HepG2 (cell line): ENCODE data around the gene DAZAP1. TPM values are rescaled to one million over a fixed set of nuclear protein-coding genes. Genes with fewer than 3 reads are reported as not detected.

Experiments
- BHLHE40 ChIP-seq: IDR thresholded peaks from 2 replicates; pipeline ENCODE4 v1.6.1; 2011; ENCODE audit warnings: low read length, improper control_type of control experiment
- DMAP1 ChIP-seq: IDR thresholded peaks from 2 replicates; pipeline ENCODE4 v1.6.1; 2016
- ELF3 ChIP-seq: IDR thresholded peaks from 2 replicates; pipeline ENCODE4 v1.6.1; 2016; ENCODE audit warnings: missing genetic modification reagents, missing compliant biosample characterization
- HOXD1 ChIP-seq: sonication (generic); formaldehyde crosslinking; IDR thresholded peaks from 2 replicates; pipeline ENCODE4 v1.5.0; 2020; ENCODE audit warnings: missing genetic modification reagents
- MAFK ChIP-seq, 2 experiments: IDR thresholded peaks in 1 of 2; conservative IDR thresholded peaks in 1 of 2; 2 replicates each; pipeline ENCODE4 v1.6.1; 2011; ENCODE audit warnings: improper control_type of control experiment in 2 of 2, low read length in 2 of 2
- MXD4 ChIP-seq: IDR thresholded peaks from 2 replicates; pipeline ENCODE4 v1.6.1; 2016; ENCODE audit warnings: mild to moderate bottlenecking, missing biosample characterization, missing genetic modification reagents
- NPAS2 ChIP-seq: sonication (generic); formaldehyde crosslinking; IDR thresholded peaks from 2 replicates; pipeline ENCODE4 v1.8.0; 2022; ENCODE audit warnings: mild to moderate bottlenecking, missing genetic modification reagents, borderline replicate concordance
- SOX6 ChIP-seq, 2 experiments: fragments of 450-650 bp in 1 of 2; sonication (generic) in 1 of 2; formaldehyde crosslinking in 1 of 2; IDR thresholded peaks; 2 replicates each; pipeline versions ENCODE4 v1.4.0 to v1.6.1; 2017 to 2020; ENCODE audit warnings: antibody characterized with exemption in 1 of 2, mild to moderate bottlenecking in 1 of 2, missing genetic modification reagents in 1 of 2
- SP2 ChIP-seq: sonication (generic); formaldehyde crosslinking; IDR thresholded peaks from 2 replicates; pipeline ENCODE4 v1.5.1; 2020; ENCODE audit warnings: mild to moderate bottlenecking, missing genetic modification reagents
- YY1 ChIP-seq: IDR thresholded peaks from 2 replicates; pipeline ENCODE4 v1.6.1; 2011; ENCODE audit warnings: low read length, low read depth, moderate library complexity, mild to moderate bottlenecking; ENCODE audit not compliant: insufficient read depth, insufficient replicate concordance
- ZFP90 ChIP-seq: sonication (generic); formaldehyde crosslinking; IDR thresholded peaks from 2 replicates; pipeline ENCODE4 v1.8.0; 2022; ENCODE audit warnings: missing genetic modification reagents, mild to moderate bottlenecking, inconsistent platforms, borderline replicate concordance
- ZFY ChIP-seq: sonication (generic); formaldehyde crosslinking; IDR thresholded peaks from 2 replicates; pipeline ENCODE4 v1.4.0; 2020; ENCODE audit warnings: missing genetic modification reagents
- ZNF430 ChIP-seq: sonication (generic); formaldehyde crosslinking; IDR thresholded peaks from 2 replicates; pipeline ENCODE4 v1.9.0; 2021; ENCODE audit warnings: mild to moderate bottlenecking, missing genetic modification reagents
- ZNF883 ChIP-seq: sonication (generic); formaldehyde crosslinking; IDR thresholded peaks from 2 replicates; pipeline ENCODE4 v1.5.1; 2020; ENCODE audit warnings: mild to moderate bottlenecking, missing genetic modification reagents; ENCODE audit errors: not compliant biosample characterization
- polyA plus RNA-seq, 8 experiments: library from polyadenylated mRNA; depleted of rRNA in 3 of 8; stranded (reverse) in 7 of 8; unstranded in 1 of 8; fragments of >200 nt; fragmentation: Illumina TruSeq in 4 of 8; extraction: Trizol in 4 of 8; gene quantifications; 2 replicates each; pipeline versions ENCODE4 v1.2.1 to v1.2.3, GENCODE V29; 2011 to 2016; ENCODE audit warnings: low read depth in 4 of 8, missing spikeins in 1 of 8, mixed read lengths in 1 of 8; ENCODE audit not compliant: insufficient read depth in 1 of 8
- total RNA-seq, 5 experiments: library from RNA; depleted of rRNA; stranded (reverse); fragments of >200 nt; fragmentation: Illumina TruSeq; extraction: Trizol; gene quantifications; 2 replicates each; pipeline ENCODE4 v1.2.3, GENCODE V29; 2016; ENCODE audit warnings: low read depth in 1 of 5
- TF ChIP-seq, protein P1 (sequence below): sonication (generic); formaldehyde crosslinking; IDR thresholded peaks from 2 replicates; pipeline ENCODE4 v1.8.0; 2022; ENCODE audit warnings: mild to moderate bottlenecking, missing genetic modification reagents; ENCODE audit not compliant: insufficient replicate concordance
- TF ChIP-seq, protein P2 (sequence below): sonication (generic); formaldehyde crosslinking; IDR thresholded peaks from 2 replicates; pipeline ENCODE4 v1.4.0; 2020; ENCODE audit warnings: mild to moderate bottlenecking, missing genetic modification reagents
- TF ChIP-seq, protein P3 (sequence below): IDR thresholded peaks from 2 replicates; pipeline ENCODE4 v1.6.1; 2012; ENCODE audit warnings: inconsistent platforms
- TF ChIP-seq, protein P4 (sequence below): sonication (generic); formaldehyde crosslinking; IDR thresholded peaks from 2 replicates; pipeline ENCODE4 v1.9.0; 2022; ENCODE audit warnings: missing genetic modification reagents, mild to moderate bottlenecking, borderline replicate concordance
- TF ChIP-seq, protein P5 (sequence below), 2 experiments: sonication (generic) in 1 of 2; formaldehyde crosslinking in 1 of 2; IDR thresholded peaks; 2 replicates each; pipeline versions ENCODE4 v1.4.0 to v1.6.1; 2018 to 2020; ENCODE audit warnings: missing genetic modification reagents in 2 of 2, borderline replicate concordance in 1 of 2, low read depth in 1 of 2, mild to moderate bottlenecking in 1 of 2, missing biosample characterization in 1 of 2

DAZAP1 gene
- total and polyA plus RNA-seq, 2 of the 13 experiments (the other 11 are each of a cell fraction or from before 2014, with no cell fraction given): 63.3 to 79.2 TPM

DNA sequence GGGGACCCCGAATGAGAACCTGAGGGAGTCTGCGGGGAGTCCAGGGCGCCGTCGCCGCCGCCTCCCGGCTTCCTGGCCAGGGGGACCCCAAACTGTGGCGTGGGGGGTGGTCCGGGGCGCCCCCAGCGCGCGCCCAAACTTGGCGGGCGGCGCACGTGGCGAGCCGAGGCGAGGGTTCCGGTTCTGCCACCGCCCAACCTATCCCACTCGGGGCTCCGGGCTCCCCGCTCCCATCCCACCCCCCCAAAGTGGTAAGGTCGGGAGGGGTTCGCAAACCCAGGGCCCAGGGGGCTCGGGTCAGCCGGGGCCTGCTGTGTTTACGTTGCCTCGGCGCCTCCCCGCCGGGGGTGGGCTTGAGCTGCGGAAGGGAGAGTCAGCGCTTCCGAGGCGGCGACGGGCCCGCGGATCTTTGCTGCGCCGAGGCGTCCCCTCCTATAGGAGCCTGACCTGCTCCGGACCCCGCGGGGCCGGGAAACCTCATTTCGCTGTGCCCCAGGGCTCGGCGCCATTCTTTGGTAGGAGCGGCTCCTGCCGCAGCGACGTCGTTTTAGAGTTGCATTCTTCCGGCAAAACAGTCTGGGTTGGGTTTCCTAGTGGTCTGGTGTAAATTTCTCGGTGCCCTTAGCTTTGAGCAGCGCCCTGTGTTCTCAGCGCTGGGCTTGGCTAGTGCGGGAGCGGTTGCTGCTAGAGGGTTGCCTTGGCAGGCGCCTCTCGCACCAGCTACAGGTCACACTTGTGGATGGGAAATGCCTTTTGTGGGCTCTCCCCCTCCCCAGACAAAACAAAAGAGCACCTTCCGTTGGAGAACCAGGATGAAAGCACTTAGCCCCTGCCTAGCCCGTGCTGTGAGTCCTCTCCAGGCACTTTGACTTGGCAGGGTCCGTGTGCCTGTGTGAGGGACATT, 1.2 kb downstream of the DAZAP1 start (continued):
- TF ChIP-seq, protein P1, sequence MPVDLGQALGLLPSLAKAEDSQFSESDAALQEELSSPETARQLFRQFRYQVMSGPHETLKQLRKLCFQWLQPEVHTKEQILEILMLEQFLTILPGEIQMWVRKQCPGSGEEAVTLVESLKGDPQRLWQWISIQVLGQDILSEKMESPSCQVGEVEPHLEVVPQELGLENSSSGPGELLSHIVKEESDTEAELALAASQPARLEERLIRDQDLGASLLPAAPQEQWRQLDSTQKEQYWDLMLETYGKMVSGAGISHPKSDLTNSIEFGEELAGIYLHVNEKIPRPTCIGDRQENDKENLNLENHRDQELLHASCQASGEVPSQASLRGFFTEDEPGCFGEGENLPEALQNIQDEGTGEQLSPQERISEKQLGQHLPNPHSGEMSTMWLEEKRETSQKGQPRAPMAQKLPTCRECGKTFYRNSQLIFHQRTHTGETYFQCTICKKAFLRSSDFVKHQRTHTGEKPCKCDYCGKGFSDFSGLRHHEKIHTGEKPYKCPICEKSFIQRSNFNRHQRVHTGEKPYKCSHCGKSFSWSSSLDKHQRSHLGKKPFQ (CRISPR knock-in tag): peak; percentile 26
- TF ChIP-seq YY1: peak; percentile 55
- TF ChIP-seq SOX6 (IDR thresholded peaks at IDR 0.05): no peak
- peak; percentile 12; the same call in 1 of the 2 replicates for TF ChIP-seq SOX6 (CRISPR knock-in tag; IDR thresholded peaks at IDR 0.05)
- 0 out of 2 replicates have a peak, but pooled peaks have one; percentile 42 for TF ChIP-seq MXD4 (CRISPR knock-in tag)
- TF ChIP-seq ZFP90 (CRISPR knock-in tag): no peak
- TF ChIP-seq ELF3: no peak
- no peak for TF ChIP-seq SP2 (CRISPR knock-in tag)
- TF ChIP-seq NPAS2 (CRISPR knock-in tag): peak; percentile 43; the same call in 1 of the 2 replicates
- peak; percentile 30 for TF ChIP-seq ZNF883
- TF ChIP-seq BHLHE40: no peak
- no peak for TF ChIP-seq MAFK (conservative IDR thresholded peaks at IDR 0.05 in 1 of 2, IDR thresholded peaks at IDR 0.05 in 1 of 2; ENCODE audit: low read length in 2 of 2)
- TF ChIP-seq, protein P2, sequence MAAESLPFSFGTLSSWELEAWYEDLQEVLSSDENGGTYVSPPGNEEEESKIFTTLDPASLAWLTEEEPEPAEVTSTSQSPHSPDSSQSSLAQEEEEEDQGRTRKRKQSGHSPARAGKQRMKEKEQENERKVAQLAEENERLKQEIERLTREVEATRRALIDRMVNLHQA (CRISPR knock-in tag): no peak
- TF ChIP-seq ZFY (CRISPR knock-in tag): peak; percentile 50
- peak; percentile 70; the same call in 1 of the 2 replicates for TF ChIP-seq ZNF430 (CRISPR knock-in tag)
- TF ChIP-seq HOXD1 (CRISPR knock-in tag): peak; percentile 26; the same call in 1 of the 2 replicates
- TF ChIP-seq, protein P3, sequence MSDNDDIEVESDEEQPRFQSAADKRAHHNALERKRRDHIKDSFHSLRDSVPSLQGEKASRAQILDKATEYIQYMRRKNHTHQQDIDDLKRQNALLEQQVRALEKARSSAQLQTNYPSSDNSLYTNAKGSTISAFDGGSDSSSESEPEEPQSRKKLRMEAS: peak; percentile 68
- peak; percentile 48; the same call in 1 of the 2 replicates for TF ChIP-seq DMAP1 (CRISPR knock-in tag)
- TF ChIP-seq, protein P4, sequence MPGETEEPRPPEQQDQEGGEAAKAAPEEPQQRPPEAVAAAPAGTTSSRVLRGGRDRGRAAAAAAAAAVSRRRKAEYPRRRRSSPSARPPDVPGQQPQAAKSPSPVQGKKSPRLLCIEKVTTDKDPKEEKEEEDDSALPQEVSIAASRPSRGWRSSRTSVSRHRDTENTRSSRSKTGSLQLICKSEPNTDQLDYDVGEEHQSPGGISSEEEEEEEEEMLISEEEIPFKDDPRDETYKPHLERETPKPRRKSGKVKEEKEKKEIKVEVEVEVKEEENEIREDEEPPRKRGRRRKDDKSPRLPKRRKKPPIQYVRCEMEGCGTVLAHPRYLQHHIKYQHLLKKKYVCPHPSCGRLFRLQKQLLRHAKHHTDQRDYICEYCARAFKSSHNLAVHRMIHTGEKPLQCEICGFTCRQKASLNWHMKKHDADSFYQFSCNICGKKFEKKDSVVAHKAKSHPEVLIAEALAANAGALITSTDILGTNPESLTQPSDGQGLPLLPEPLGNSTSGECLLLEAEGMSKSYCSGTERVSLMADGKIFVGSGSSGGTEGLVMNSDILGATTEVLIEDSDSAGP (CRISPR knock-in tag): peak; percentile 26; the same call in 1 of the 2 replicates
- TF ChIP-seq, protein P5, sequence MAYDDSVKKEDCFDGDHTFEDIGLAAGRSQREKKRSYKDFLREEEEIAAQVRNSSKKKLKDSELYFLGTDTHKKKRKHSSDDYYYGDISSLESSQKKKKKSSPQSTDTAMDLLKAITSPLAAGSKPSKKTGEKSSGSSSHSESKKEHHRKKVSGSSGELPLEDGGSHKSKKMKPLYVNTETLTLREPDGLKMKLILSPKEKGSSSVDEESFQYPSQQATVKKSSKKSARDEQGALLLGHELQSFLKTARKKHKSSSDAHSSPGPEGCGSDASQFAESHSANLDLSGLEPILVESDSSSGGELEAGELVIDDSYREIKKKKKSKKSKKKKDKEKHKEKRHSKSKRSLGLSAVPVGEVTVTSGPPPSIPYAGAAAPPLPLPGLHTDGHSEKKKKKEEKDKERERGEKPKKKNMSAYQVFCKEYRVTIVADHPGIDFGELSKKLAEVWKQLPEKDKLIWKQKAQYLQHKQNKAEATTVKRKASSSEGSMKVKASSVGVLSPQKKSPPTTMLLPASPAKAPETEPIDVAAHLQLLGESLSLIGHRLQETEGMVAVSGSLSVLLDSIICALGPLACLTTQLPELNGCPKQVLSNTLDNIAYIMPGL (CRISPR knock-in tag; IDR thresholded peaks at IDR 0.05; ENCODE audit: borderline replicate concordance in 1 of 2, low read depth in 1 of 2): peak in 1 of 2 experiments; percentile 61
